Duodenal mucosa (tissue), 2 donors: ENCODE data around the gene MRPS34.

Experiments used
- H3K27ac ChIP-seq: one replicate; pipeline ENCODE4 v1.7.0; 2013; ENCODE audit warnings: low read depth, low read length
- H3K27me3 ChIP-seq, 2 donors: one replicate each; pipeline ENCODE4 v1.7.0; 2013; ENCODE audit warnings: low read length in 2 of 2, control low read depth in 1 of 2; ENCODE audit not compliant: insufficient read depth in 2 of 2, control insufficient read depth in 1 of 2
- H3K36me3 ChIP-seq, 2 donors: one replicate each; pipeline ENCODE4 v1.7.0; 2013; ENCODE audit warnings: low read length in 2 of 2, control low read depth in 1 of 2; ENCODE audit not compliant: insufficient read depth in 2 of 2, control insufficient read depth in 1 of 2
- H3K4me1 ChIP-seq, 2 donors: one replicate each; pipeline ENCODE4 v1.7.0; 2013; ENCODE audit warnings: low read length in 2 of 2, control low read depth in 1 of 2; ENCODE audit not compliant: insufficient read depth in 2 of 2, control insufficient read depth in 1 of 2
- H3K4me3 ChIP-seq, 2 donors: one replicate each; pipeline ENCODE4 v1.7.0; 2013; ENCODE audit warnings: low read length in 2 of 2, low read depth in 1 of 2
- H3K9ac ChIP-seq, 2 donors: one replicate each; pipeline ENCODE4 v1.7.0; 2013; ENCODE audit warnings: low read length in 2 of 2, low read depth in 1 of 2
- H3K9me3 ChIP-seq, 2 donors: one replicate each; pipeline ENCODE4 v1.7.0; 2013; ENCODE audit warnings: low read length in 2 of 2, control low read depth in 1 of 2; ENCODE audit not compliant: control insufficient read depth in 1 of 2

The MRPS34 gene

GRCh38 chr16:1729026-1729425 is 43.9 kb downstream of the MRPS34 start:
- Histone ChIP-seq H3K4me3 (no peak overlapping the region), H3K9ac (no peak overlapping the region), H3K9me3 (no peaks in the 10 kb centered on the region), H3K27ac (no peak overlapping the region), H3K27me3 (no peaks in the 10 kb centered on the region), H3K36me3 (peaks cover 6 to 80% of the 10 kb centered on the region in 2 donors), H3K4me1 (no peaks in the 10 kb centered on the region)

- no peaks in the 10 kb centered on the region for H3K4me1 ChIP-seq
- no peak overlapping the region for H3K27ac ChIP-seq
- H3K4me3 ChIP-seq, result no peak overlapping the region
- no peaks in the 10 kb centered on the region for H3K27me3 ChIP-seq
- no peaks in the 10 kb centered on the region for H3K9me3 ChIP-seq
- no peak overlapping the region for H3K9ac ChIP-seq
- H3K36me3 ChIP-seq, result peaks cover 6 to 69% of the 10 kb centered on the region in 2 donors
These were observed 45.0 kb downstream of the MRPS34 start for GRCh38 chr16:1727651-1728624.

- H3K9me3 ChIP-seq, result no peaks in the 10 kb centered on the region
- no peak overlapping the region for H3K27ac ChIP-seq
- peaks cover 6 to 7% of the 10 kb centered on the region in 2 donors for H3K4me1 ChIP-seq
- H3K4me3 ChIP-seq, result no peak overlapping the region
- no peaks in the 10 kb centered on the region for H3K27me3 ChIP-seq
- H3K36me3 ChIP-seq, result peaks cover 6 to 59% of the 10 kb centered on the region in 2 donors
- no peak overlapping the region for H3K9ac ChIP-seq
These were observed 46.1 kb downstream of the MRPS34 start for GRCh38 chr16:1726661-1727502.

- Histone ChIP-seq H3K4me3 (no peak overlapping the region), H3K36me3 (peaks cover 6 to 44% of the 10 kb centered on the region in 2 donors), H3K27me3 (no peaks in the 10 kb centered on the region), H3K9ac (no peak overlapping the region), H3K9me3 (no peaks in the 10 kb centered on the region), H3K27ac (no peak overlapping the region), H3K4me1 (peaks cover 7 to 8% of the 10 kb centered on the region in 2 donors)
These were observed 48.4 kb downstream of the MRPS34 start for GRCh38 chr16:1724491-1724890.

GRCh38 chr16:1723450-1724147 is 49.3 kb downstream of the MRPS34 start:
- no peak overlapping the region for H3K27ac ChIP-seq
- peaks cover 7 to 8% of the 10 kb centered on the region in 2 donors for H3K4me1 ChIP-seq
- H3K4me3 ChIP-seq, result no peak overlapping the region
- H3K27me3 ChIP-seq, result no peaks in the 10 kb centered on the region
- no peaks in the 10 kb centered on the region for H3K9me3 ChIP-seq
- H3K36me3 ChIP-seq, result peaks cover 6 to 36% of the 10 kb centered on the region in 2 donors
- no peak overlapping the region for H3K9ac ChIP-seq
